ENCODE results near the gene PSMD1.

PSMD1 gene

DNA sequence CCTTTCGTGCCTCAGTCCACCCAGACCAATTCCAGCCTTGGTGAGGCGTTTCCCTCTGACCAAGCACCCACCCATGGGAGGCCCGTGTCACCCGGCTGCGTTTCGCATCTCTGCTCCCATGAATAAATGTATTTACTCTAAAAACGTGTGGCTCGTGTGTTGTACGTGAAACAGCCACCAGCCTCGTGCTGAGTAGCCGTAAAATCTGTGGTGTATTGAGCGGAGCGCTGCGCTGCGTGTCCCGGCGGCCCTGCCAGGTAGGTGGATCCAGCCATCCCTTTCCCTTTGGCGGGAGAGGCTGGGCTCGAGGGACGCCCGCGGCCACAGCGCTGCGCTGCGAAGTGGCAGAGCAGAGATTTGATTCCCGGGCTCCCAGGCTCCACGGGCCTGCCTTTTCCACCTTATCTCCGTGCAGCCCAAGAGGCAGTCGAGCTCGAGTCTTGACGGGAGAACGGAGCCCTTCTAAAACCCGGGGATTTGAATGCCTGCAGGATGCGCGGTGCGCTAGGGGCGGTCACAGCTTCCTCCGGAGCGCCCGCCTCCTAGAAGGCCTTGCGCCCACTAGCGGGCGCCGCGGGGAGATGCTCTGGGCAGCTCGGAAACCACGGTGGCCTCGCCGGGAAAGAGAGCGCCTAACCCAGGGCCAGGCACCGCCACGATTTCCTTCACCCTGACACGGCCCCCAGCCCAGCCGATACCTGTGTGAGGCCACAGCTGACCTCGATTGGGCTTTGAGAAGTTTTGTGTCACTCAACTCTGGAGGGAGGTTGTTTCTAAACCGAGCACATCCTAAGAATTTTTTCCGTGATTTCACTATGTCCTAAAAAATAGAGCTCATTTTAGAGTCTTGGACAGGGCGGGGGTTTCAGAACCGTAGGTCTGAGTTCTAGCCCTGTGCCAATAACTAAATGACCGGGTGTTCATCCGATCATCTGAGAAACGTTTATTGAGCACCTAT lies 3.9 kb upstream of the PSMD1 start (continued):
- TF ChIP-seq, protein P1, sequence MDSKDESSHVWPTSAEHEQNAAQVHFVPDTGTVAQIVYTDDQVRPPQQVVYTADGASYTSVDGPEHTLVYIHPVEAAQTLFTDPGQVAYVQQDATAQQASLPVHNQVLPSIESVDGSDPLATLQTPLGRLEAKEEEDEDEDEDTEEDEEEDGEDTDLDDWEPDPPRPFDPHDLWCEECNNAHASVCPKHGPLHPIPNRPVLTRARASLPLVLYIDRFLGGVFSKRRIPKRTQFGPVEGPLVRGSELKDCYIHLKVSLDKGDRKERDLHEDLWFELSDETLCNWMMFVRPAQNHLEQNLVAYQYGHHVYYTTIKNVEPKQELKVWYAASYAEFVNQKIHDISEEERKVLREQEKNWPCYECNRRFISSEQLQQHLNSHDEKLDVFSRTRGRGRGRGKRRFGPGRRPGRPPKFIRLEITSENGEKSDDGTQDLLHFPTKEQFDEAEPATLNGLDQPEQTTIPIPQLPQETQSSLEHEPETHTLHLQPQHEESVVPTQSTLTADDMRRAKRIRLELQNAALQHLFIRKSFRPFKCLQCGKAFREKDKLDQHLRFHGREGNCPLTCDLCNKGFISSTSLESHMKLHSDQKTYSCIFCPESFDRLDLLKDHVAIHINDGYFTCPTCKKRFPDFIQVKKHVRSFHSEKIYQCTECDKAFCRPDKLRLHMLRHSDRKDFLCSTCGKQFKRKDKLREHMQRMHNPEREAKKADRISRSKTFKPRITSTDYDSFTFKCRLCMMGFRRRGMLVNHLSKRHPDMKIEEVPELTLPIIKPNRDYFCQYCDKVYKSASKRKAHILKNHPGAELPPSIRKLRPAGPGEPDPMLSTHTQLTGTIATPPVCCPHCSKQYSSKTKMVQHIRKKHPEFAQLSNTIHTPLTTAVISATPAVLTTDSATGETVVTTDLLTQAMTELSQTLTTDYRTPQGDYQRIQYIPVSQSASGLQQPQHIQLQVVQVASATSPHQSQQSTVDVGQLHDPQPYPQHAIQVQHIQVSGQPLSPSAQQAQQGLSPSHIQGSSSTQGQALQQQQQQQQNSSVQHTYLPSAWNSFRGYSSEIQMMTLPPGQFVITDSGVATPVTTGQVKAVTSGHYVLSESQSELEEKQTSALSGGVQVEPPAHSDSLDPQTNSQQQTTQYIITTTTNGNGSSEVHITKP (tag by site-specific recombination; IDR thresholded peaks at IDR 0.05): peak; percentile 46
- peak; percentile 88 for TF ChIP-seq ZBTB20 (tag by site-specific recombination; IDR thresholded peaks at IDR 0.05)
- peak; percentile 71 for TF ChIP-seq ZNF664 (tag by site-specific recombination; IDR thresholded peaks at IDR 0.05)
- TF ChIP-seq ZNF501 (tag by site-specific recombination; IDR thresholded peaks at IDR 0.05): peak; percentile 55; the same call in 1 of the 2 replicates
- TF ChIP-seq ZNF121 (tag by site-specific recombination; IDR thresholded peaks at IDR 0.05): no peak
- peak; percentile 51; the same call in 1 of the 2 replicates for TF ChIP-seq SP7 (tag by site-specific recombination; IDR thresholded peaks at IDR 0.05)

DNA sequence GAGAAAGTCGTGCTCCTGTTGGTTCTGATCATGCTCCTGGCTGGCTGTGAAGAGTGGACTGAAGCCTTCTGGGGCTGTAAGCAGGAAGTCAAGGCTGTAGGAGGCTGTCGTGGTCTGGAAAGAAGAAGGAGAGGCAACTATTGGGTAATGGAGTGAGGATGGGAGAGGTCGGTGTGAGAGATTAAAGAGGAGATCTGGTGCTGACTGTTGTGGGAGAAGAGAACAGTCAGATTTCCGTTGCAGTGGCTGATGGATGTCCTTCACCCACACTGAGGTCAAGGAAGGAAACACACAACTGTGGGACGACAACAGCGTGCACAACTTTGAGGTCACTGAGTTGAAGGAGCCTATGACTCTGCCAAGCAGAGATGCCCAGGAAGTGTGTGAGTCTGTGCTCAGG lies 2.8 kb upstream of the PSMD1 start:
- TF ChIP-seq ZNF121 (tag by site-specific recombination; IDR thresholded peaks at IDR 0.05): no peak
- no peak for TF ChIP-seq ZNF2 (tag by site-specific recombination; IDR thresholded peaks at IDR 0.05)
- TF ChIP-seq FEZF1 (tag by site-specific recombination; IDR thresholded peaks at IDR 0.05): no peak
- TF ChIP-seq ZNF544 (tag by site-specific recombination; IDR thresholded peaks at IDR 0.05): no peak
- TF ChIP-seq, protein P2, sequence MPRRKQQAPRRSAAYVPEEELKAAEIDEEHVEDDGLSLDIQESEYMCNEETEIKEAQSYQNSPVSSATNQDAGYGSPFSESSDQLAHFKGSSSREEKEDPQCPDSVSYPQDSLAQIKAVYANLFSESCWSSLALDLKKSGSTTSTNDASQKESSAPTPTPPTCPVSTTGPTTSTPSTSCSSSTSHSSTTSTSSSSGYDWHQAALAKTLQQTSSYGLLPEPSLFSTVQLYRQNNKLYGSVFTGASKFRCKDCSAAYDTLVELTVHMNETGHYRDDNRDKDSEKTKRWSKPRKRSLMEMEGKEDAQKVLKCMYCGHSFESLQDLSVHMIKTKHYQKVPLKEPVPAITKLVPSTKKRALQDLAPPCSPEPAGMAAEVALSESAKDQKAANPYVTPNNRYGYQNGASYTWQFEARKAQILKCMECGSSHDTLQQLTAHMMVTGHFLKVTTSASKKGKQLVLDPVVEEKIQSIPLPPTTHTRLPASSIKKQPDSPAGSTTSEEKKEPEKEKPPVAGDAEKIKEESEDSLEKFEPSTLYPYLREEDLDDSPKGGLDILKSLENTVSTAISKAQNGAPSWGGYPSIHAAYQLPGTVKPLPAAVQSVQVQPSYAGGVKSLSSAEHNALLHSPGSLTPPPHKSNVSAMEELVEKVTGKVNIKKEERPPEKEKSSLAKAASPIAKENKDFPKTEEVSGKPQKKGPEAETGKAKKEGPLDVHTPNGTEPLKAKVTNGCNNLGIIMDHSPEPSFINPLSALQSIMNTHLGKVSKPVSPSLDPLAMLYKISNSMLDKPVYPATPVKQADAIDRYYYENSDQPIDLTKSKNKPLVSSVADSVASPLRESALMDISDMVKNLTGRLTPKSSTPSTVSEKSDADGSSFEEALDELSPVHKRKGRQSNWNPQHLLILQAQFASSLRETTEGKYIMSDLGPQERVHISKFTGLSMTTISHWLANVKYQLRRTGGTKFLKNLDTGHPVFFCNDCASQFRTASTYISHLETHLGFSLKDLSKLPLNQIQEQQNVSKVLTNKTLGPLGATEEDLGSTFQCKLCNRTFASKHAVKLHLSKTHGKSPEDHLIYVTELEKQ (tag by site-specific recombination; IDR thresholded peaks at IDR 0.05; ENCODE audit: borderline replicate concordance): no peak
- Histone ChIP-seq H3K27ac (ENCODE audit: extremely low read depth, low read depth, low read length) (no peak overlapping the region), H3K36me3 (ENCODE audit: control insufficient read depth in 2 of 2, insufficient read depth in 1 of 2, low read length in 2 of 2) (no peaks in the 10 kb centered on the region), H3K4me1 (ENCODE audit: control insufficient read depth, insufficient read depth, low read length) (peaks cover 4% of the 10 kb centered on the region; the same call in 1 of the 2 replicates), H3K4me3 (ENCODE audit: low read depth, low read length) (no peak overlapping the region), H3K9me3 (ENCODE audit: control insufficient read depth, insufficient read depth, low read depth, low read length) (no peaks in the 10 kb centered on the region)
- ChIA-PET POLR2A (no interaction called here), CTCF (interaction anchor here (1.4 to 2.1 kb wide), 3 partner anchors 9 to 95 kb away, joined by 3 to 6 read pairs (median 5); no protein-coding TSS in a partner anchor)

DNA sequence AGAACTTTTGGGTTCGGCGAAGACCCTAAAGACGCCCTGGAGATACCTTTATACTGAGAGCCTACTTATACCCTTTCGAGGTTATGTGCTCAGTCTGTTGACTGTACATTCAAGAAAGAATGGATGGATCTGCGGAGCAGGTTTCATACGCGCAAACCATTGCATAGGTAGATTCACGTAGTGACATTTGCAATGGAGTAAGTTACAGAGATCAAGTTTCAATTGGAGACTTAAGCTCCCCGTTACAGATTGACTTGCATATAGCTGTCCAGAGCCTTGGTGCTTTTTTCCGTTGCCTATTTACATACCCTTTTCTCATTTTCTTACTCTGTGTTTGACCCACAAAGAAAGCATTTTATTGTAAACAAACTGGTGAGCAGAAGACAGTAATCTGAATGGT lies 923 bp downstream of the PSMD1 start:
- POLR2A ChIA-PET: interaction anchor here (1.6 kb wide), 1 partner anchor 407 kb away, joined by 4 read pairs; the partner anchor contains the start of gene NCL
- Histone ChIP-seq H3K36me3 (ENCODE audit: control insufficient read depth in 2 of 2, insufficient read depth in 1 of 2, low read length in 2 of 2) (peaks cover 13 to 27% of the 10 kb centered on the region in 2 experiments), H3K4me1 (ENCODE audit: control insufficient read depth, insufficient read depth, low read length) (peaks cover 4% of the 10 kb centered on the region; the same call in 1 of the 2 replicates), H3K4me3 (ENCODE audit: low read depth, low read length) (peak overlapping the region; percentile 91), H3K27ac (ENCODE audit: extremely low read depth, low read depth, low read length) (peak overlapping the region; percentile 96; the same call in 1 of the 2 replicates), H3K9me3 (ENCODE audit: control insufficient read depth, insufficient read depth, low read depth, low read length) (no peaks in the 10 kb centered on the region)
- peak; percentile 33; the same call in 1 of the 2 replicates for TF ChIP-seq ZBTB17 (tag by site-specific recombination; IDR thresholded peaks at IDR 0.05)
- TF ChIP-seq, protein P3, sequence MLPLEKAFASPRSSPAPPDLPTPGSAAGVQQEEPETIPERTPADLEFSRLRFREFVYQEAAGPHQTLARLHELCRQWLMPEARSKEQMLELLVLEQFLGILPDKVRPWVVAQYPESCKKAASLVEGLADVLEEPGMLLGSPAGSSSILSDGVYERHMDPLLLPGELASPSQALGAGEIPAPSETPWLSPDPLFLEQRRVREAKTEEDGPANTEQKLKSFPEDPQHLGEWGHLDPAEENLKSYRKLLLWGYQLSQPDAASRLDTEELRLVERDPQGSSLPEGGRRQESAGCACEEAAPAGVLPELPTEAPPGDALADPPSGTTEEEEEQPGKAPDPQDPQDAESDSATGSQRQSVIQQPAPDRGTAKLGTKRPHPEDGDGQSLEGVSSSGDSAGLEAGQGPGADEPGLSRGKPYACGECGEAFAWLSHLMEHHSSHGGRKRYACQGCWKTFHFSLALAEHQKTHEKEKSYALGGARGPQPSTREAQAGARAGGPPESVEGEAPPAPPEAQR (tag by site-specific recombination; IDR thresholded peaks at IDR 0.05): no peak
- CTCF ChIA-PET: interaction anchor here (0.6 to 2.0 kb wide), 7 partner anchors 9 to 544 kb away, joined by 3 to 9 read pairs (median 3); no protein-coding TSS in a partner anchor
